ENCODE measurements around the gene MKRN2OS. TPM values are rescaled to one million over a fixed set of nuclear protein-coding genes. Genes with fewer than 3 reads are reported as not detected.

The MKRN2OS gene
- polyA plus RNA-seq, 2 of the 4 experiments (the other 2 are of a cell fraction), result not detected

DNA sequence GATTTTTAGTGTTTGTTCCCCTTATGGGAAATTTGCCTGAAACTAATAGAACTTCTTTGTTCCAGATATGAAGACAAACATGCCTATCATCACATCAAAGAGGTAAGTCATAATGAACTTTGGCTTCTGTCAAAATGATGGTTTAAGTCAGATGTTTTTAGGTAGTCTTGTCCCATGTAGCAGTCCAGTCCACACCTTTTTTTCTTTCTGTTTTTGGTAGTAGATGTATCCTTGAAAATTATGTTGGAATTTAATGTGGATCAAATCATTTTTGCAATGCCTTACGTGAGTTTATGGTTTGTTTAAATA is 48.9 kb downstream of the MKRN2OS start (continued):
- TF ChIP-seq MYC (IDR thresholded peaks at IDR 0.05; ENCODE audit: borderline replicate concordance, low read length) (no peak), FOSB (CRISPR knock-in tag; IDR thresholded peaks at IDR 0.05) (no peak)

DNA sequence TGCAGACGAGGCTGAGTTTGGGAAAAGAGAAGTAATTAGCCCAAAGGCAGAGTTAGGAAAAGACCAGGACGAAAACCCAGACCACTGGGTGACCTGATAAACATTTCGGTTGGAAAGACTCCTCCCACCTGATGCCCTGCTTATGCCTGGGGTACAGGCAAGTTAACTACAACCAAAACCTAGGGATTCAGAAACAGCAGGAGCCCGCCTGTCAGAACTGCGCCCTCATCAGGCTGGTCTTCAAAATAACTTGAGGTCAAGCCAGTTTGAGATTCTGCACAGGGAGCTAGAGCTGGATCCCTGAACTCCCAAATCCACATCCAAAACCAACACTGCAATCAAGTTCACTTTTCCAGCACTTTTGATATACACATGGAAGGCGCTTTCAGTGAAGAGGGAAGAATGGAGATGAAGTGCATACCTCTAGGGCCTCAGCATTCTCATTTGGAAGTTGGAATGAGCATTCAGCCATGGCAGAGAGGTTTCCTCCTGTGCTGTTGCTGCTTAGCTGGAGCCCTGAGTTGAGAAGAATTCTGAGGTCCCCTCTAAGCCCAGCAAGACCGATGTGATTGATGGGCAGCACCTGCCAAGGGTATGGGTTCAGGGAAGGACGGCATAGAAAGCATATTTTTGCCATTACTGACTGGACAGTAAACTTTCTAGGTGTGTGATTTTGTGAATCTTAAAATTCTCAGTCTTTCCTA is 49.4 kb downstream of the MKRN2OS start:
- FAIRE-seq (no peak), DNase-seq (ENCODE audit: low read depth in 1 of 2, low spot score in 1 of 2) (no peak), ATAC-seq (peak in 1 of 2 experiments; percentile 61; a peak in 3 of 6 replicates)
- TF ChIP-seq, protein P1, sequence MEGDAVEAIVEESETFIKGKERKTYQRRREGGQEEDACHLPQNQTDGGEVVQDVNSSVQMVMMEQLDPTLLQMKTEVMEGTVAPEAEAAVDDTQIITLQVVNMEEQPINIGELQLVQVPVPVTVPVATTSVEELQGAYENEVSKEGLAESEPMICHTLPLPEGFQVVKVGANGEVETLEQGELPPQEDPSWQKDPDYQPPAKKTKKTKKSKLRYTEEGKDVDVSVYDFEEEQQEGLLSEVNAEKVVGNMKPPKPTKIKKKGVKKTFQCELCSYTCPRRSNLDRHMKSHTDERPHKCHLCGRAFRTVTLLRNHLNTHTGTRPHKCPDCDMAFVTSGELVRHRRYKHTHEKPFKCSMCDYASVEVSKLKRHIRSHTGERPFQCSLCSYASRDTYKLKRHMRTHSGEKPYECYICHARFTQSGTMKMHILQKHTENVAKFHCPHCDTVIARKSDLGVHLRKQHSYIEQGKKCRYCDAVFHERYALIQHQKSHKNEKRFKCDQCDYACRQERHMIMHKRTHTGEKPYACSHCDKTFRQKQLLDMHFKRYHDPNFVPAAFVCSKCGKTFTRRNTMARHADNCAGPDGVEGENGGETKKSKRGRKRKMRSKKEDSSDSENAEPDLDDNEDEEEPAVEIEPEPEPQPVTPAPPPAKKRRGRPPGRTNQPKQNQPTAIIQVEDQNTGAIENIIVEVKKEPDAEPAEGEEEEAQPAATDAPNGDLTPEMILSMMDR (IDR thresholded peaks at IDR 0.05), result 0 out of 3 replicates have a peak, but pooled peaks have one; percentile 17
- TF ChIP-seq PHF8 (IDR thresholded peaks at IDR 0.05; ENCODE audit: borderline replicate concordance, low read depth) (no peak), HOXA7 (CRISPR knock-in tag; IDR thresholded peaks at IDR 0.05) (no peak)
- no peaks in the 10 kb centered on the region for H3K4me1 ChIP-seq
- ChIA-PET CTCF (interaction anchor here (0.7 to 2.8 kb wide), 9 partner anchors 11 to 360 kb away, joined by 3 to 13 read pairs (median 4); no protein-coding TSS in a partner anchor), POLR2A (interaction anchor here (1.2 to 1.3 kb wide), 2 partner anchors 11 to 12 kb away, joined by 3 to 7 read pairs; partner anchors contain the start of gene TSEN2)
- no peak overlapping the region for H3K4me2 ChIP-seq
- no peaks in the 10 kb centered on the region for H3K9me3 ChIP-seq
- H3K27ac ChIP-seq, result no peak overlapping the region
- WGBS (ENCODE audit: missing lambda C conversion rate), result 95% methylated on average over 8 of the region's 8 CpGs
- H3K4me3 ChIP-seq, result no peak overlapping the region

DNA sequence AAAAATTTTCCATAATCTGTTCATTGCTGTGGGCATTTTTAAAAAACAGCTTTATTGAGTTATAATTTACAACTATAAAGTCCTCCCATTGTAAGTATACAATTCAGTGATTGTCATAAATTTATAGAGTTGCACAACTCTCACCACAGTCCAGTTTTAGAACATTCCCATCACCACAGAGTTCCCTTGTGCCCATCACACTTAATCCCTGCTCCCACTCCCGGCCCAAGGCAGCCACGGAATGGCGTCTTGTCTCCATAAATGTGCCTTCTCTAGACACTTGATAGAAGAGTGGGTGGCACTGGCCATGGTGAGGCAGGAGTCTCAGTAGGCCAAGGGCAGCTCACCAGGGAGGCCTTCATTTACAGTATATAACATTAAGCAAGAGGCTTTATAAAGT is 54.8 kb downstream of the MKRN2OS start:
- CTCF ChIA-PET, result interaction anchor here (1.0 to 1.6 kb wide), 2 partner anchors 11 to 353 kb away, joined by 3 to 6 read pairs; no protein-coding TSS in a partner anchor
- POLR2A ChIA-PET, result no interaction called here
- no peak overlapping the region for H3K27ac ChIP-seq
- no peak overlapping the region for H3K4me2 ChIP-seq
- H3K4me3 ChIP-seq, result no peak overlapping the region
- no peak for TF ChIP-seq JUN (IDR thresholded peaks at IDR 0.05)
- no peak for TF ChIP-seq CHD2 (IDR thresholded peaks at IDR 0.05; ENCODE audit: low read length, partially characterized antibody)
- TF ChIP-seq MYC (IDR thresholded peaks at IDR 0.05; ENCODE audit: borderline replicate concordance, low read length), result no peak
- no peak for TF ChIP-seq HDAC2 (IDR thresholded peaks at IDR 0.05)
- TF ChIP-seq POLR2A (IDR thresholded peaks at IDR 0.05; ENCODE audit: low read length), result no peak
- no peak for TF ChIP-seq KDM1A (IDR thresholded peaks at IDR 0.05; ENCODE audit: low read depth)
- no peak for FAIRE-seq
- H3K9me3 ChIP-seq, result no peaks in the 10 kb centered on the region
- no peak for DNase-seq (ENCODE audit: low read depth in 1 of 2, low spot score in 1 of 2)
- no peak for ATAC-seq
- peaks cover 8% of the 10 kb centered on the region for H3K4me1 ChIP-seq
- 92% methylated on average over 3 of the region's 3 CpGs for whole genome bisulfite sequencing (ENCODE audit: missing lambda C conversion rate)

DNA sequence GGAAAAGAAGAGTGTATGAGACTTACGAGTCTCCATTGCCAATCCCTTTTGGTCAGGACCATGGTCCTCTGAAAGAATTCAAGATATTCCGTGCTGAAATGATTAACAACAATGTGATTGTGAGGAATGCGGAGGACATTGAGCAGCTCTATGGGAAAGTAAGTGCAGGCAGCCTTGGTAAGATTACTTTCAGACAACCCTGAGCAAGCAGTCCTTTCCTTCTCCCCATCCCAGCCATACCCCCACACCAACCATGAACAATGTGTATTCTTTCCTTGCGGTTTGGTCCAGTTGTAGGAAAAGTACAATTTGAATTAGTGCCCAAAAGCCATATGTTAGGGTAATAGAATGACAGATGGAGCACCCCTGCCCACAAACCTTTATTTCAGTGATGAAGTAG is 55.5 kb downstream of the MKRN2OS start:
- TF ChIP-seq ZFP36 (IDR thresholded peaks at IDR 0.05; ENCODE audit: borderline replicate concordance, partially characterized antibody) (no peak), HOXA7 (CRISPR knock-in tag; IDR thresholded peaks at IDR 0.05) (no peak), PHF8 (IDR thresholded peaks at IDR 0.05; ENCODE audit: borderline replicate concordance, low read depth) (no peak)
- TF ChIP-seq, protein P1 (IDR thresholded peaks at IDR 0.05), result no peak
- POLR2A ChIA-PET, result no interaction called here
- no peak overlapping the region for H3K4me2 ChIP-seq
- H3K27ac ChIP-seq, result no peak overlapping the region
- CTCF ChIA-PET, result interaction anchor here (0.6 to 1.6 kb wide), 4 partner anchors 10 to 352 kb away, joined by 3 to 6 read pairs (median 4); no protein-coding TSS in a partner anchor
- H3K4me1 ChIP-seq, result peaks cover 9% of the 10 kb centered on the region
- ATAC-seq (no peak), FAIRE-seq (no peak), DNase-seq (ENCODE audit: low read depth in 1 of 2, low spot score in 1 of 2) (no peak)
- H3K4me3 ChIP-seq, result no peak overlapping the region
- 94% methylated on average over 4 of the region's 4 CpGs for WGBS (ENCODE audit: missing lambda C conversion rate)
- H3K9me3 ChIP-seq, result no peaks in the 10 kb centered on the region

Small RNA genes lying within 50 kb of the gene (small RNA-seq; reads per million reads assigned to genes)
- gene RF00017 (0 reads per million in 6 experiments), gene RNA5SP123 (0 reads per million in 6 experiments), gene RNU6-377P (0 reads per million in 6 experiments)

Other genes with a start within 250 kb of the MKRN2OS start
- gene TSEN2, start 61.0 kb downstream of the MKRN2OS start, polyA plus RNA-seq (2011; rRNA removed), result 29.8 and 33.1 TPM in 2 replicates
- gene TSEN2, start 61.0 kb downstream of the MKRN2OS start, polyA plus RNA-seq (2017; fragmentation: RNase III; extraction: RNeasy Plus Mini Kit Qiagen cat#74134 plus additional on column Dnase treatment), result 24.2 to 27.1 TPM (median 24.9 TPM) in 3 replicates
- gene MKRN2, start 11.6 kb upstream of the MKRN2OS start, polyA plus RNA-seq (2011; rRNA removed), result 34.3 and 35.3 TPM in 2 replicates
- 19.0 to 21.1 TPM (median 21.0 TPM) in 3 replicates for gene MKRN2, start 11.6 kb upstream of the MKRN2OS start, polyA plus RNA-seq (2017; fragmentation: RNase III; extraction: RNeasy Plus Mini Kit Qiagen cat#74134 plus additional on column Dnase treatment)
- 94.6 and 109 TPM in 2 replicates for gene RAF1, start 118.6 kb upstream of the MKRN2OS start, polyA plus RNA-seq (2011; rRNA removed)
- gene RAF1, start 118.6 kb upstream of the MKRN2OS start, polyA plus RNA-seq (2017; fragmentation: RNase III; extraction: RNeasy Plus Mini Kit Qiagen cat#74134 plus additional on column Dnase treatment), result 54.2 to 57.0 TPM (median 56.2 TPM) in 3 replicates
- 0.13 and 0.32 TPM in 2 replicates for gene TMEM40, start 213.8 kb upstream of the MKRN2OS start, polyA plus RNA-seq (2011; rRNA removed)
- 0.07 to 0.42 TPM (median 0.18 TPM) in 3 replicates for gene TMEM40, start 213.8 kb upstream of the MKRN2OS start, polyA plus RNA-seq (2017; fragmentation: RNase III; extraction: RNeasy Plus Mini Kit Qiagen cat#74134 plus additional on column Dnase treatment)

Data from A549 (cell line).